Astrocyte (in vitro differentiated cells and primary cell): Measurements from ENCODE around the gene SOX18. TPM values are rescaled to one million over a fixed set of nuclear protein-coding genes. Genes with fewer than 3 reads are reported as not detected.

ENCODE experiments used
- DNase-seq: peaks from one replicate; pipeline ENCODE4 v3.0.0-alpha.2; 2010; ENCODE audit warnings: low read depth
- FAIRE-seq: peaks from 2 replicates; lab custom pipeline; 2011; peaks lifted over from hg19 to GRCh38; lab: Jason Lieb, UNC
- H2AFZ ChIP-seq: 2 replicates; pipeline ENCODE4 v1.6.0; 2012; ENCODE audit warnings: low read depth, low read length, inconsistent platforms
- H3K27ac ChIP-seq: 2 replicates; pipeline ENCODE4 v1.5.1; 2011; ENCODE audit warnings: low read depth, low read length, inconsistent platforms
- H3K27me3 ChIP-seq: 2 replicates; pipeline ENCODE4 v1.6.0; 2011; ENCODE audit warnings: low read length, inconsistent platforms; ENCODE audit not compliant: insufficient read depth
- H3K36me3 ChIP-seq: 2 replicates; pipeline ENCODE4 v1.5.1; 2011; ENCODE audit warnings: low read length, inconsistent platforms; ENCODE audit not compliant: insufficient read depth
- H3K4me1 ChIP-seq: 2 replicates; pipeline ENCODE4 v1.5.1; 2011; ENCODE audit warnings: low read length, inconsistent platforms; ENCODE audit not compliant: insufficient read depth
- H3K4me2 ChIP-seq: 2 replicates; pipeline ENCODE4 v1.6.0; 2012; ENCODE audit warnings: low read length, inconsistent platforms
- H3K4me3 ChIP-seq: 2 replicates; pipeline ENCODE4 v1.5.1; 2011; ENCODE audit warnings: low read depth, mild to moderate bottlenecking, low read length, inconsistent platforms; ENCODE audit not compliant: insufficient read depth
- H3K79me2 ChIP-seq: 2 replicates; pipeline ENCODE4 v1.6.0; 2012; ENCODE audit warnings: mild to moderate bottlenecking, low read length, inconsistent platforms; ENCODE audit not compliant: insufficient read depth
- H3K9ac ChIP-seq: 2 replicates; pipeline ENCODE4 v1.6.0; 2012; ENCODE audit warnings: mild to moderate bottlenecking, low read length, inconsistent platforms
- H3K9me3 ChIP-seq: 2 replicates; pipeline ENCODE4 v1.5.1; 2012; ENCODE audit warnings: low read depth, mild to moderate bottlenecking, low read length, inconsistent platforms; ENCODE audit not compliant: insufficient read depth
- H4K20me1 ChIP-seq: 2 replicates; pipeline ENCODE4 v1.6.0; 2012; ENCODE audit warnings: low read length, inconsistent platforms; ENCODE audit not compliant: insufficient read depth
- H3K27ac Mint-ChIP-seq: one replicate; pipeline ENCODE4 v1.8.0; 2021; ENCODE audit warnings: mild to moderate bottlenecking, mixed read lengths; ENCODE audit not compliant: unreplicated experiment
- H3K27me3 Mint-ChIP-seq: one replicate; pipeline ENCODE4 v1.8.0; 2021; ENCODE audit warnings: low read depth, mixed read lengths; ENCODE audit not compliant: unreplicated experiment
- H3K36me3 Mint-ChIP-seq: one replicate; pipeline ENCODE4 v1.8.0; 2021; ENCODE audit warnings: low read depth, mixed read lengths; ENCODE audit not compliant: unreplicated experiment
- H3K4me1 Mint-ChIP-seq: one replicate; pipeline ENCODE4 v1.8.0; 2021; ENCODE audit warnings: low read depth, mixed read lengths; ENCODE audit not compliant: unreplicated experiment
- H3K4me3 Mint-ChIP-seq: one replicate; pipeline ENCODE4 v1.8.0; 2021; ENCODE audit warnings: mild to moderate bottlenecking, moderate library complexity, mixed read lengths; ENCODE audit not compliant: unreplicated experiment
- H3K9me3 Mint-ChIP-seq: one replicate; pipeline ENCODE4 v1.8.0; 2021; ENCODE audit warnings: mild to moderate bottlenecking, mixed read lengths; ENCODE audit not compliant: unreplicated experiment
- EZH2 ChIP-seq: IDR thresholded peaks from 2 replicates; pipeline ENCODE4 v1.6.1; 2012; ENCODE audit warnings: mild to moderate bottlenecking, low read length, inconsistent platforms; ENCODE audit not compliant: insufficient read depth
- total RNA-seq: library from RNA; stranded (reverse); gene quantifications from 2 replicates; pipeline ENCODE4 v1.2.1, GENCODE V29; 2021
- TF ChIP-seq, protein P1 (sequence below): IDR thresholded peaks from 2 replicates; pipeline ENCODE4 v1.5.1; 2011; ENCODE audit warnings: low read depth, mild to moderate bottlenecking, inconsistent platforms, low read length, moderate library complexity; ENCODE audit not compliant: insufficient read depth

Gene SOX18
- total RNA-seq, 1 donor from 2014 or later = 0.52 TPM

- H3K79me2 ChIP-seq = no peaks in the 10 kb centered on the region
- no peak overlapping the region for H3K4me2 ChIP-seq
- no peaks in the 10 kb centered on the region for H3K9me3 Mint-ChIP-seq
- TF ChIP-seq, protein P1, sequence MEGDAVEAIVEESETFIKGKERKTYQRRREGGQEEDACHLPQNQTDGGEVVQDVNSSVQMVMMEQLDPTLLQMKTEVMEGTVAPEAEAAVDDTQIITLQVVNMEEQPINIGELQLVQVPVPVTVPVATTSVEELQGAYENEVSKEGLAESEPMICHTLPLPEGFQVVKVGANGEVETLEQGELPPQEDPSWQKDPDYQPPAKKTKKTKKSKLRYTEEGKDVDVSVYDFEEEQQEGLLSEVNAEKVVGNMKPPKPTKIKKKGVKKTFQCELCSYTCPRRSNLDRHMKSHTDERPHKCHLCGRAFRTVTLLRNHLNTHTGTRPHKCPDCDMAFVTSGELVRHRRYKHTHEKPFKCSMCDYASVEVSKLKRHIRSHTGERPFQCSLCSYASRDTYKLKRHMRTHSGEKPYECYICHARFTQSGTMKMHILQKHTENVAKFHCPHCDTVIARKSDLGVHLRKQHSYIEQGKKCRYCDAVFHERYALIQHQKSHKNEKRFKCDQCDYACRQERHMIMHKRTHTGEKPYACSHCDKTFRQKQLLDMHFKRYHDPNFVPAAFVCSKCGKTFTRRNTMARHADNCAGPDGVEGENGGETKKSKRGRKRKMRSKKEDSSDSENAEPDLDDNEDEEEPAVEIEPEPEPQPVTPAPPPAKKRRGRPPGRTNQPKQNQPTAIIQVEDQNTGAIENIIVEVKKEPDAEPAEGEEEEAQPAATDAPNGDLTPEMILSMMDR = no peak
- TF ChIP-seq EZH2 = no peak
- no peaks in the 10 kb centered on the region for H3K36me3 Mint-ChIP-seq
- H3K4me3 Mint-ChIP-seq = no peak overlapping the region
- no peaks in the 10 kb centered on the region for H3K9me3 ChIP-seq
- H3K27ac ChIP-seq = no peak overlapping the region
- peaks cover 2% of the 10 kb centered on the region for H3K4me1 ChIP-seq
- H3K9ac ChIP-seq = no peak overlapping the region
- no peak overlapping the region for H2AFZ ChIP-seq
- H3K4me3 ChIP-seq = no peak overlapping the region
- H3K27ac Mint-ChIP-seq = no peak overlapping the region
- no peaks in the 10 kb centered on the region for H3K36me3 ChIP-seq
- peaks cover 8% of the 10 kb centered on the region for H4K20me1 ChIP-seq
- H3K27me3 ChIP-seq = peaks cover 57% of the 10 kb centered on the region
- H3K4me1 Mint-ChIP-seq = peaks cover 8% of the 10 kb centered on the region
- DNase-seq (no peak), FAIRE-seq (no peak)
- peaks cover 41% of the 10 kb centered on the region for H3K27me3 Mint-ChIP-seq
Measured at GRCh38 chr20:64045346-64046011, 4.0 kb downstream of the SOX18 start.

DNA sequence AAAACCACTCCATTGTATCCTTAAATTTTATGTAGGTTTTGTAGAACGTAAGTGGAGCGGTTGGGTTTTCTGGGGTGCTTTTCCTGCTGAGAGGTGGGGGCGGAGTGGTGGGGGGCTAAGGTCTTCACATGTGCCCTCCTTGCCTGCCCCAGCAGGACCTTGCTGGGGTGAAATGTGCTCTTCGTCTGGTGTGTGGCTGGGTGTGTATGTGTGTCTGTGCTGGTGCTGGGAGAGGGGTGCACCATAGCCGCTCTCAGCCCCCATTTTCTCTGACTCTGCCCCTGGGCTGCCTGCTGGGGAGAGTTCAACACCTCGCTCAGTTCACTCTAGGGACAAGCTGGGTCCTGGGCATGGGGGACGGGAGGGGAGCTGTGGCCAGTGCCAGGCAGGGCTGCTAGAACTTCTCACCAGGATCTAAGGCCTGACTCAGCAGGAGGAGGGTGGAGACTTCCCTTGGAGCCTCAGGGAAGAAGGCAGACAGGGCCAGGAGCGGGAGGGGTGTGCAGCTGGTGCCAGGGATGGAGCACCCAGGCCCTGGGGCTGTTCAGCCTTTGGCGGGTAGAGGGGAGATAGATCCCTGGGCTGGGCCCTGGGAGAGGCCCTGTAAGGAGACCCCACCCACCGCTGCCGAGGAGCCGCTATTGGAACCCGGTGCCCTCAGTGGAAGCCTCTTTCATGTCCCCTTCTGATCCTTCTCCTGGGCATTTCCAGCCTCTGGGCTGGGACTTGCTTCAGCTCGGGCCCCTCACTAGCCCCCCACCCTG is 4.8 kb downstream of the SOX18 start:
- Histone ChIP-seq H3K79me2 (no peaks in the 10 kb centered on the region), H3K4me3 (no peak overlapping the region), H2AFZ (no peak overlapping the region), H3K36me3 (no peaks in the 10 kb centered on the region), H3K9me3 (no peaks in the 10 kb centered on the region), H3K4me1 (peaks cover 2% of the 10 kb centered on the region), H4K20me1 (peaks cover 9% of the 10 kb centered on the region), H3K27ac (no peak overlapping the region), H3K27me3 (peaks cover 58% of the 10 kb centered on the region), H3K9ac (no peak overlapping the region), H3K4me2 (no peak overlapping the region)
- H3K36me3 Mint-ChIP-seq = no peaks in the 10 kb centered on the region
- FAIRE-seq (no peak), DNase-seq (no peak)
- peaks cover 9% of the 10 kb centered on the region for H3K4me1 Mint-ChIP-seq
- H3K27me3 Mint-ChIP-seq = peaks cover 46% of the 10 kb centered on the region
- H3K4me3 Mint-ChIP-seq = no peak overlapping the region
- TF ChIP-seq, protein P1 = no peak
- no peak for TF ChIP-seq EZH2
- H3K9me3 Mint-ChIP-seq = no peaks in the 10 kb centered on the region
- no peak overlapping the region for H3K27ac Mint-ChIP-seq

DNA sequence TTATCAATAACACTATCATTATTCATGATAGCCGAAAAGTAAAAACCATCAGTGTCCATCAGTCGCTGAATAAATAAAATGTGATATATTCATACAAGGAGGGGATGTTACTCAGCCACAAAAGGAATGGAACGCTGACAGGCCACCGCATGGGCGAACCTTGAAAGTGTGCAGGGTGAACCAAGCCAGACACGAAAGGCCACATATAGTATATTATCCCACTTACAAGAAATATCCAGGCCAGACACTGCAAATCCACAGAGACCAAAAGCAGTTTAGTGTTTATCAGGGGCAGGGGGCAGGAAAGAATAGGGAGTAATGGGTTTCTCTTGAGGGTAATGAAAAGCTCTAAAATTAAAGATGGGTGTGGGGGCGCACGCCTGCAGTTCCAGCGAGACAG is 5.7 kb downstream of the SOX18 start:
- Histone ChIP-seq H3K9ac (no peak overlapping the region), H3K4me2 (no peak overlapping the region), H3K27ac (no peak overlapping the region), H3K36me3 (no peaks in the 10 kb centered on the region), H3K4me1 (peaks cover 2% of the 10 kb centered on the region), H3K4me3 (no peak overlapping the region), H3K27me3 (peaks cover 62% of the 10 kb centered on the region), H3K9me3 (no peaks in the 10 kb centered on the region), H3K79me2 (no peaks in the 10 kb centered on the region), H4K20me1 (peaks cover 9% of the 10 kb centered on the region), H2AFZ (no peak overlapping the region)
- Mint-ChIP-seq H3K36me3 (no peaks in the 10 kb centered on the region), H3K27me3 (peaks cover 46% of the 10 kb centered on the region), H3K27ac (no peak overlapping the region), H3K4me3 (no peak overlapping the region), H3K4me1 (peaks cover 9% of the 10 kb centered on the region), H3K9me3 (no peaks in the 10 kb centered on the region)
- DNase-seq = no peak
- TF ChIP-seq, protein P1 = no peak
- TF ChIP-seq EZH2 = no peak
- no peak for FAIRE-seq
